HG02571 (cell line): Measurements from ENCODE around the gene PHLDB2.

Experiments
- ATAC-seq: cut with Tn5 transposase; IDR thresholded peaks from one replicate; pipeline ENCODE4 v1.9.1; 2021; ENCODE audit warnings: mild to moderate bottlenecking, moderate library complexity; ENCODE audit not compliant: unreplicated experiment

PHLDB2 gene

DNA sequence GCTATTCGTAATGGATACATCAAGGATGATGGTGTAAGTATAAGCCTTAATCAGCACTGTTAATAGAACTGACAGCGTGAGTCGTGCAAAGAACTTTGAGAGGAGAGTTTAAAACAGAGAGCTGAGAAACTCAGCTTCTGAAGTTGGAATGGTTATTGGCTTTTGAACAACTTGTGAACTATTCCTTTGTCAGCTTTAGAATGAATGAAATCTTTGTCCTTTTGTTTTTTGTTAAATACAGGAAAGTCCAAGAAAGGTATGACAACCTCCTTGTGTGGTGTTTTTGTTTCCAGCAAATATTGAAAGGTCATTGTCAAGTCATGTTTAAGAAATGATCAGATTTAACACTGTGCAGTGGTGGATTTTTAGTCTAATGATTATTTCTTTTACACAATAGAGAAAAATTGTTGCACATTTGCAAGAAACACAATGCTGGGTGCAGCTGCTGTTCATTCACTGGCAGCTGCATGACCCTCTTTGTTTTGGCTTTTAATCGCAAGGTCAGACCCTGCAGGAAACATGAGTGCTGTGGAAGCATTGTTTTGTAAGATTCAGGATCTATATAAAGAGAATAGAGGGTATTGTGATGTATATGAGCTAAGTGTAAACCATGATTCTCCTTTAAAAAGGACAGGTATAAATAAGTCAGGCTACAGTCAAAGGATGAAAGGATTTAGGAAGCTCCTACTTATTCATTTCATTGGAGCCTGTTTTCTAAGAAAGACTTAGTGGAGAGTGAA lies 98.1 kb downstream of the PHLDB2 start:
- no peak for ATAC-seq

DNA sequence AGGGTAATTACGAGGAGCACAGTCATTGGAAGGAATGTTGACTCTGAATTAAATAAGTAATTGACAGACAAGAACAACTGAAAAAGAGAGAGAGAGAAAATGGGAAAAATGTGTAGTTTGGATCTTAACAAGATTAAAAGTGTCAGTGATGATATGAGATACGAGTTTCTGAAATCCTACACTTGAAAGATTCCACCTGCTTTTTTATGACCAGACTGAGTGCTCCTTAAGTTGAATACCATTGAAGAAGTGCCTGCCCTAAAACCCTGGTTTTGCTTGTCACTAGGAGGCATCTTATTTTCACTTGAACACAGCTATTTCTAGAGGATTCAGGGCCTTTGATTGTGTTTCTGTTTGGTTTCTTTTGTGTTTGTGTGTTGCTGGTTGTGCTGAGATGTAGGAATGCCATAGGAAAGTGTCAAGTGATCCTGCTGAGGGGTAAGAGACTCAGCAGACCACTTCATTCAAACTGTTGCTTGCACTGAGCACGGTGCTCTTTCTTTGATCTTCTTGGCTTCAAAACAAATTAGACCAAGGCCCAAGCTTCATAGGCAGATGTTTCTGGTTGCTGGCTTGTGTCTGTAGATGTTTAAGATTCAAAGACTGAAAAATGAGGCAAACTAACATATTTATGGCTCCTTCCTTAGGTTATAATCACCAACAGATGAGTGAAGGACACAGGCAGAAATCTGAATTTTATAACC lies 102.5 kb downstream of the PHLDB2 start:
- ATAC-seq: no peak

DNA sequence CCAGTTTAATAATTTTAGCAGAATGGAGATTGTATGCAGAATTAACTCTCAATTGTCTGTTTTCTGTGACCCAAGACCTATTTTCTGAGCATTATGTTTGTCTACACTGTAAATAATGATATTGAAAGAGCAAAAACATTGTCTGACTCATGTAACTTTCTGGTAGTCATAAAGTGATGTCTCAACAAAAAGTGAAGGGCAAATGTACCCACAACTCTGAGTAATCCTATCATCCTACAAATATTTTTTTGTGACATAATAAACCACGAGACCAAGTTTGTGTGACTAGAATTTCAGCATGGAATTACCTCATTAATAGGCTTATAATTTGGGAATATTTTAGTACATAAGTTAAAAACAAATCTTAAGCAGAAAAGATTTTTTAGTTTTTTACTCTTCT lies 104.4 kb downstream of the PHLDB2 start:
- ATAC-seq: no peak

DNA sequence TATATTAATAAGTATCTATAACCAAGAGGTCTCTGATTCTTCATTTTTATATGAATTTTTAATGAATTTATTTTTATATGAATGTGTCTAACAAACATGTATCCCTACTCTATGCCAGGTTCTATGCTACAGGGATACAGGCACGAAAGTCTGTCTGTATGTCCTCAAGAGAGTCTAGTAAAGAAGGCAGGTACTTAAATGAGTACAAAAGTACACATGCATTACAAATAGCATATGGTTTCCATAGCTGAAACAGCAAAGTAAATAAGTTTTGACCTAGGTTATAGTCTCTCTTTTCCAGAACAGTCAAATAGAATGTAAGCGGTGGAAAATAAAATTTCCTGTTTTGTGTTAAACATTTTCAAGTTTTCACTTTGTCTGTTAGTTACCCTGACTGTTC lies 106.4 kb downstream of the PHLDB2 start:
- ATAC-seq: no peak

DNA sequence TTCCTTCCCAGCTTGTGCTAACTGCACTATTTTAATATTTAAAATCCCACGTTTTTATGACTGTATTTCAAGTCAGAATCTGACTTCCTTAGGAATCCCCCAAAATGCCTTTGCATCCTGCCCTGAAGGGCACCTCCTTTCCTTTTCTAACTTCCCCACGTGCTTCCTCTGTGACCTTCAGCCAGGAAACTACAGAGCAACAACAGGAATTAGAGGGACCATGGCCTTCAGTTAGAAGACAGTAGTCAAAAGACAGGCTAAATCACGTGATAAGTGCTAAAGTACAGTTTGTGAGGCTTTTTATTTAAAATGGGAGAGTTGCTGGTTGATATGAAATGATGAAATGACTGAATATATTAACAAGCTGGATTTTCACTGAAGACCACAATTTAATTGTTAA lies 108.0 kb downstream of the PHLDB2 start:
- ATAC-seq: no peak

DNA sequence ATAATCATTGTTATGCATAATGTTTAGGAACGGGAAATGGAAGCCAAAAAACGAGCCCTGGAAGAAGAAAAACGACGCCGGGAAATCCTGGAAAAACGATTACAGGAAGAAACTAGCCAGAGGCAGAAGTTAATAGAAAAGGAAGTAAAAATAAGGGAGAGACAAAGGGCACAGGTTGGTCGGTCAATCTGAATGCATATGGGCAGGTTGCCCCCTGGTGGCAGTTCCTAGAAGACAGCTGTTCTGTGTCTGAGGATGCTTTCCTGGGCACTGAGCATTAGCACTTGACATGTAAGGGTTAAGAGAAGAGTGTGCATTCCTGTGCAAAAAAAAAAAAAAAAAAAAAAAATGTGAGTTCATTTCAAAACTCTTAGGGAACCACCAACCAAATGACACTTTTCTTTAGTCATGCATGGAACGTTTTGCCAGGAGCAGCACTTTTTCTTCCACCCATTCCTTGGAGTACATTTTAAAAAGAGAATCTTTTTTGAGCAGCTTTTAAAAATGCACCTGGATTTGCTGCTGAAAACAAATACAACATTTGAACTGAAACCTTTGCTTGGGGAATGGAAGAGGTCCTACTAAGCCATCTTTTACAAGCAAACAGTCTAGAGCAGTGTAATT lies 108.7 kb downstream of the PHLDB2 start:
- peak; percentile 93 for ATAC-seq

DNA sequence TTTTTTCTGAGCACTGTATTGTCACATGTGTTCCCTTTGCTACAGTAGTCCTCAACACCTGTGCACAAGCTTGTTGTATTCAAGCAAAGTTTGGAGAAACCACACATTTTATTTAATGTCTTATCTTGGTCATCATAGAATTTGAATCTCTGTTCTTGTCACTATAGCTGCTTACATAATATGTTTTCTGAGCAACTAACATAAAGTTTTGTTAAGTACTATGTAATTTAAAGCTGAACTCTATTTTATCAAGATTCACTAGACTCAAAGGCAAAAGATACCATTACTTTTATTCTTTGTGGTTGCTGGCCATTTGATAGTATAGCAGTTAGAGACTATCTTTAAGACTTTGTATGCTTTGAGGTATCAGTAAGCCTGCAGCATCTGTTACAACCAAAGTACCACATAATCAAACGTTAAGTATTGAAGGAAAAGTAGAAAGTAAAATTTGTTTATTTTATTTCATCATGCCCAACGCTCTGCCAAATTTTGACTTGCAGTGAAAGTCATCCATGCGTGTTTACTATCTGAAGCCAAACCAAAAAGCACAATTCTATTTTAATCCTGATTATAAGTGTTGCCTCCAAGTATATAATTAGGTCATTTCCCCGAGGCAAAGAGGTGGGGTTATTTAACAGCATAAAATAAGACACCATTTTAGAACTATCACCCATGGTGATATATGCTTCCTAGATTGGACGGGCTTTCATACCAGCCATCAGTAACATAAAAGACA lies 109.4 kb downstream of the PHLDB2 start:
- ATAC-seq: no peak

DNA sequence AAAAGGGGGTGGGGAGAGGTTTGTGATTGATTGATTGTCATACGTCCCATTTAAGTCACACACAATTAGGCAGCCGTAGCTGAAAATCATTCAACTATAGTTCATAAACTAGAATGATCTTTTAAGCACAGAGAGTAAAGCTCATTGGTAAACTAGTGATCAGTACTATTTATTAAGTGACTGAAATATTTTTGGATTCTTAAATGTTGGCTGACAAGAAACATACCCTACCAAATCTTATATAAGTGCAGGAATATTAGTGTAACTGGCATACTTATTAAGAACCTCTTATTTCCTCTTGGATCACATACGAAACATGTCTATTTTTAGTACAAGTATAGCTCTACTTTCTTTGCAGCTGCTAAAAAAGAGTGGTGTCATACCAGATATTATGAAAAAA lies 111.3 kb downstream of the PHLDB2 start:
- ATAC-seq: no peak

DNA sequence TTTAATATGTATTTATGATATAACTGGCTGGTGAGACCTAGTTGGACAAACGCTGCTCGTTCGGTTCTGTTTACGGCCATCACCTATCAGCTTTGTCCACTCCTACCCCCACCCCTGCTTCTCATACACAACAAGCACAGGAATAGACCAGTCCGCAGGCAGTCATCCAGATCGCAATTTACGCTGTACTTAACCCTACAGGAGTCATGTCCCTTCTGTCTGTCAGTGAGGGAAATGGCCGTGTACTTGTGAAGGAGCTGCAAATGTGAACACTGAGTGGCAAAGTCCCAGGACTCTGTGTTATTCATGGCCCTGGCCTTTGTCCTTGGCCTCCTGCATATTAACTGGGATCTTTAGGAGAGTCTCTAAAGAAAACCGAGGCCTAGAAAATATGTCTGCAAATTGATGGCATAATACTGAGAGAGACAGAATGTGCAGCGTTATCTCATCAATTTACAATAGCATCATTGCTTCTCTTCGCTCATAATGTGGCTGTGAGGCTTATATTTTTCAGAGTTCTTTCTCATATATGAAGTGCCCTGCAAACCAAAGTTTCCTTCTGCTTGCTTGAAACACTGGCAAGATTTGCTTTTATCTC lies 112.6 kb downstream of the PHLDB2 start:
- ATAC-seq: no peak

DNA sequence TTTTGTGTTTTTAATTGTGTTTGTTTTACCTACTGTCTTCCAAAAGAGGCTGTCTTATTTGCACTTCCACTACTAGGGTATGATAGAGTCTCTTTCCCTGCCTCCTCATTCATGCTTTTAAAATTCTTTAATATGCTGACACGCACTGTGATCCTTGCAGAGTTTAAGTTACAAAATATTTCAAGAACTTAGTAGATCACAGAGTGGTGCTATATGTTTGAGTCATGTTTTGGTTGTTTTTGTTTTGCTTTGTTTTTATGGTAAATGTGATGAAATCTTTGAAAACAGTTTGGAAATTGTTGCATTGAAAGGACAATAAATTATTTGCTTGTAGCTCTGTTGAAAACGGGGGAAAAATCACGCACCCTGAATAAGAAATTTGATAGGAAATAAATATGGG lies 113.8 kb downstream of the PHLDB2 start:
- ATAC-seq: no peak

DNA sequence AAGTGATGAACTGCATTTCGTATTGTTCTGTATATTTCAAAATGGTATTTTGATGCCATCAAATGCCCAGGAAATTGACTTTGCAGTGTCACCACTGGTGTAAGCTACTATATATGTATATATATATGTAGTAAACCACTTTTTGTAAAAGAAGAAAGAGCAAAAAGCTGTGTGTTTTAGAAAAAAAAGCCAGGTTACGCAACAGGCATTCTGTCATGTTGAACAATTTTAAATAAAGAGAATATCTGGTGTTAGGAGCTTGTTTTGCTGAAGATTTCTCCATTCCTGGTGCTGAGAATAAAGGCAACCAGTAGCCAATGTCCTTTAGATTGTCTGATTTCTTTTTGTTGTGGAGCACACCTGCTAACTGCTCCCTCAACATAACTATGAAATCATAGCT lies 116.1 kb downstream of the PHLDB2 start:
- ATAC-seq: no peak

DNA sequence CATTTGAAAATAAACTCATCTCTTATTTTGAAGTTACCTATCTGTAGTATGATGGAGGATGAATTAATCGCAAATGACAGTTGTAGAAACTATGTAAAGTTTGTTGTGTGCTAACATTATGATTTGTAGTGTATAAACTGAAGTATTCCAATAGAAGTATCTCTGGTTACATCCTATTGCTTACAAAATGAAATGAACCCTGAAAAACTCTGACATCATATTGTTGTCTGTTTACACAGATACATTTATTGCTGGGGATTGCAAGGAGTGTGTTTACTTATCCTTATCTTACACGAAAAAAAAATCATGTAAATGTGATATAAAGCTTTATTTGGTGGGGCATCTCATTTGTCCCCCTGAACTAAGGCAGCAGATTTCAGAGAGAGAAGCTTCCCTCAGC lies 117.2 kb downstream of the PHLDB2 start:
- no peak for ATAC-seq

DNA sequence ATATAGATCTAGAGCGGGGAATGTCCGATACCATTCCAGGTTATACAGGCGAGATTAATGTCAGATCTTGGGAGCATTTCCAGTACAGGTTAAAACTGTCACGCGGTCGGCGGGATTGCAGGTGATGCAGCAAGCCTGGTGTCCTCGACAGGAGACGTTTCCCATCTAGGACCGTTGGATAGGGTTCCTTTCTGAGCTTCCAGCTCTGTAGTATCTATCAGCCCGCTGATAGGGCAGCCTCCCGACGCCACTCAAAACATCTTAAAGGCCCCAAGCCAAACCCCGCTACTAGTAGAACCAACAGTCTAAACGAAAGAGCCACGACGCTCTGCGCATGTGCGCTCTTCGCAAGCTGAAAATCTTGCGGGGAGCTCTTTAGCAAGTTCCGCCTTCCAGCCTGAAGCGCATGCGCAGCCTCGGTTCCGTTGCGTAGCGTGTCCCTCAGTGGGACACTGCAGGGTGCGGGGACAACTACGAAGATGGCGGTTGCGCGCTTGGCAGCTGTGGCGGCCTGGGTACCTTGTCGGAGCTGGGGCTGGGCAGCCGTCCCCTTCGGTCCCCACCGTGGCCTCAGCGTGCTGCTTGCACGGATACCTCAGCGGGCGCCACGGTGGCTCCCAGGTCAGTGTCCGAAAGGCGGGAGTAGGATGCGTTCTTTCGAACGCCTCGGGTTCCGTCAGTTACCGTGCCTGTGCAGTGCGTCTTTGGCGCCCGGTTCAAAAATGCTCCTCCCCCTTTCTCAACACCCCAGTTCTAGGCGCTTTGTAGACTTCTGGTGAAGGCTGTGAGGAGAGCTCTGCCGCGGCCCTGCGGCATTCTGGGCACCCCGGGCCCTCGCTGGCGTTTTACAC lies 119.7 kb downstream of the PHLDB2 start, which contains the start of gene ABHD10:
TSS of gene ABHD10 (plus strand) at position 444 of the 851 bp plus-strand sequence. CDS start at position 480, 36 bp downstream.
- peak; percentile 96 for ATAC-seq

DNA sequence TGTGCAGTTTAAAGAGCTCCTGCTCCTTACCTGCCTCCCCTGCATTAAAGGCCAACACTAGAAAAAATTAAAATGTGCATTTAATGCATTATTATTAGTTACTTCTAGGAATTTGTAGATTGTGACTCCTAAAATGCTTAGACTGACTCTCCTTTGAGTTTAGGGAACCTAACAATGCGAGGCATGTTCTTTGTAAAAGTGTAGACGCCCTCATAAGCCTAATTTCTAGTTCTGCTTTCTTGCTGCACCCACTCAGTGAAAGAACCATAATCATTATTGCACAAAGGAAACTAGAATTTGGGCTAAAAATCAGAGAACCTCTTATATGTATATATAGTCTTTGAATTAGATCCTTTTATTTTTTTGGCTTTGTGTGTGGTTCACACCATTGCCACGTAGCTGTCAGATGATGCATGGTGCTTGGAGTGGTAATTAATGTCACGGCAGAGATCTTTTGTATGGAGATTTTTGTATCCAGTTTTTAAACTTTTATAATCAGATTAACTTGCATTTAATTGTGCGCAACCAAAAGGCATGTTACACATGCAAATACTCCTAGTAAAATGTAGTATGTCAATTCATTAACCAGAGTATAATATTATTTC lies 120.5 kb downstream of the PHLDB2 start:
- ATAC-seq: peak; percentile 33

DNA sequence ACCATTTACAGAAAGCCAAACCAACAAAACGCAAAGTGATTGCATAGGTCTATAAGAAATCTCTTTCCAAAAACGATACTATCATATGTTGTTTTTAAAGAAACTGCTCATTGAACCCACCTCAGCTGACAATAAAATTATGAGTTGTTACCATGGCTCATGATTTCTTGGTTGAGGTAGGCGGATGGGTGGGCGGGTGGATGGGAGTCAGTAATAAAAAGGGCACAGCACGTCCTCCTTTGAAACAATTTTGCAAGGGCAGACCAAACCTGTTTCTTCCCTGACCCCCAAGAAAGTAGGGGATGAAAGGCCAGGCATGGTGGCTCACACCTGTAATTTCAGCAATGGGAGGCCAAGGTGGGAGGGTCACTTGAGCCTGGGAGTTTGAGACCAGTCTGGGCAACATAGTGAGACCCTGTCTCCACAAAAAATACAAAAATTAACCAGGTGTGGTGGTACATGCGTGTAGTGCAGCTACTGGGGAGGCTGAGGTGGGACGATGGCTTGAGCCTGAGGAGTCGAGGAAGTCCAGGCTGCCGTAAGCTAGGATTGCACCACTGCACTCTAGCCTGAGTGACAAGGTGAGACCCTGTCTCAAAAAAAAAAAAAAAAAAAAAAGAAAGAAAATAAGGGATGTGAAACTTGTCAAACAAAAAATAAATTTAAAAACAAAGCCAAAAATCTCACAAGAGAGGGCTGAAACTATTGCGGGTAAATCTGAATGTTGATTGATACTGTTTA lies 121.8 kb downstream of the PHLDB2 start:
- no peak for ATAC-seq

DNA sequence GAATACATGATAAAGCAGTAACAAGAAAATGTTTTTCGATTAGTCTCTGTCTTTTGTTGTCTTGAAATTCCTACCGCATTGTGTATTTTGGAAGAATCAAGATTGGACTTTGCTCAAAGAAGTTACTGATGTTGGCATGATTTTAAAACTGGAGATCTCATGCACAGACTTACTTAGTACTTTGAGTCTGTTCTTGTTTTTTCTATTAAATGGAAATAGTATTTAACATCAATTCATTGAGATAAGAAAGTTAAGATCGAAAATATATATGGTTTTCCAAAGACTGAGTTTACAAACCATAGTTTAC lies 122.3 kb downstream of the PHLDB2 start:
- no peak for ATAC-seq

DNA sequence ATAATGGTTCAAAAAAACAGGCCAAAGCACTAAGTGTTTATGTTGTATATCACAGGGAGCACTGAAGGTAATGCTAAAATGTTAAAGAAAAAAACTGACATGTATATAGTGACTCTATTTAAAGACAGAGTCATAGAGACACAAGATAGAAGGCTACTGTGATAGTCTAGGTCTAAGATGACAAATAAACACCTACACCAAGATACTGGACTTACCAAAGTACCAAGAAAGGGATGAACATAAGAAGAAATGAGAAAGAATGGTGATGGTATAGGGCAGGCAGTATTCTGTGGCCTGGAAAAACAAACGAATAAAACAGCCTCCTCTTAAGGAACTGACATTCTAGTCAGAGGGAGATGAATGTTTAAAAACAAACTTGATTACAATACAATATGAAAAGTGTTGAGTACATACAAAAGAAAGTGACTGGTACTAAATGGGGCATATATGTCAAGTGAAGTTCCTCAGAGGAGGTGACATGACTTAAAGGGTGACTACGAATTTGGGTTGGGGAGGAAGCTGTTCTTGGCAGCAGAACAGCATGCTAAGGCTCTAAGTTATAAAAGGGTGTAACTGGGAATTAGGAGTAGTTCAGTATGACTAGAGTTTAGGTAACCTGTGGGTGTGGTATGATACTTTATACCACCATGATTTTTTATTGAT lies 125.7 kb downstream of the PHLDB2 start:
- ATAC-seq: no peak

DNA sequence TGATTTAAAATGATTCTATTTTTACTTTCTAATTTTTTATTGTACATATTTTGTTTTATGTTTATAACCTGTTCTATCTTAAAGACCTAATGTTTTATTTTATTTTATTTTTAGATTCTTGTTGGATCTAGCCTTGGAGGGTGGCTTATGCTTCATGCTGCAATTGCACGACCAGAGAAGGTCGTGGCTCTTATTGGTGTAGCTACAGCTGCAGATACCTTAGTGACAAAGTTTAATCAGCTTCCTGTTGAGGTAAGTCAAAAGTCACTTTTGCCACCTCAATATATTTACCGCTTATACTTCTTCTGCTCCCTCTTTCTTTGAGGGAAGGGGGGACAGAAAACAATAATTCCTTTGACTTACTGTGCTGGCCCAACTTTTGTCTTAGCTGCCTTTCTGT lies 127.7 kb downstream of the PHLDB2 start:
- ATAC-seq: no peak
